Activated CD8-positive, alpha-beta memory T cell treated with anti-CD3 and anti-CD28 coated beads, Interleukin-2, amount 50 U/mL, for 1 hour (primary cell): ENCODE data around the gene TMEM87B.
"Not testable (repeated sequence)": the region's sequence is repeated elsewhere in the genome, so short reads cannot be mapped to it uniquely, and the experiment has no call there.

Experiments used
- DNase-seq: peaks from one replicate; pipeline ENCODE4 v3.0.0-alpha.2; 2020; ENCODE audit errors: extremely low read depth

The TMEM87B gene

GRCh38 chr2:112065966-112066365, 10.9 kb downstream of the TMEM87B start:
- DNase-seq, result no peak

GRCh38 chr2:112069794-112070193, 14.7 kb downstream of the TMEM87B start:
- not testable (repeated sequence) for DNase-seq

GRCh38 chr2:112073875-112074274, 18.8 kb downstream of the TMEM87B start:
- DNase-seq, result no peak

- no peak for DNase-seq
Measured at GRCh38 chr2:112074506-112074905, 19.4 kb downstream of the TMEM87B start.

DNA sequence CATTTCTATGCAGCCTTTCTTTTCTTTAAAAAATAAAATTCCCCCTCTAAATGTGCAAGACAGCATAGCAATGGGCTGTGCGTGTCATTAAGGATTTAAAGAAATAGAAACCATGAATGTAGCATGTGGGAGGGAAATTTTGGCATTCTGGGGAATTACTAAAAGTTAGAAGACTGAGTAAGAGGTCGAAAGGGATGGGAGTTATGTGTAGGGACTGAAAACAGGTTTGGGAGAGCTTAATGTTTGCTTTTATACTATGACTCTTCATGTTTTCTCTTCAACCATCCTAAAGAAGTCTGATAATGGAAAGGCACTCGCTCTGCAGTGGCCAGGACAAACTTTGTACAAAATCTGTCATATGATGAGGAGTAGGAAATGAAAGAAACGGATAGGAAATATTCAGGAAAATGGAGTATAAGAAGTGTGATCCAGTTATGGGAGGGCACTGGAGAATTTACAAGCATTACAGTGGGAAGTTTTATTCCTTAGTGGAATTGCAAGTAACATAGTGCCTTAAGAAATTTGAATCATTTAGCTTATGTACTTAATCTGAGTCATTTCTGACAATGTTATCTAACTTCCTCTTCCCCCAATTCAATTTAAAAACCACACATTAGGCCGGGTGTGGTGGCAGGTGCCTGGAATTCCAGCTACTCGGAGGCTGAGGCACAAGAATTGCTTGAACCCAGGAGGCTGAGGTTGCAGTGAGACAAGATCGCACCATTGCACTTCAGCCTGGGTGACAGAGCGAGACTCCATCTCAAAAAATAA, 20.6 kb downstream of the TMEM87B start:
- no peak for DNase-seq

GRCh38 chr2:112077814-112078213, 22.7 kb downstream of the TMEM87B start:
- DNase-seq, result no peak

- DNase-seq, result no peak
Measured at GRCh38 chr2:112081262-112081661, 26.2 kb downstream of the TMEM87B start.

- DNase-seq, result no peak
Measured at GRCh38 chr2:112084689-112085374, 29.8 kb downstream of the TMEM87B start.

- DNase-seq, result no peak
Measured at GRCh38 chr2:112085375-112085730, 30.3 kb downstream of the TMEM87B start.

DNA sequence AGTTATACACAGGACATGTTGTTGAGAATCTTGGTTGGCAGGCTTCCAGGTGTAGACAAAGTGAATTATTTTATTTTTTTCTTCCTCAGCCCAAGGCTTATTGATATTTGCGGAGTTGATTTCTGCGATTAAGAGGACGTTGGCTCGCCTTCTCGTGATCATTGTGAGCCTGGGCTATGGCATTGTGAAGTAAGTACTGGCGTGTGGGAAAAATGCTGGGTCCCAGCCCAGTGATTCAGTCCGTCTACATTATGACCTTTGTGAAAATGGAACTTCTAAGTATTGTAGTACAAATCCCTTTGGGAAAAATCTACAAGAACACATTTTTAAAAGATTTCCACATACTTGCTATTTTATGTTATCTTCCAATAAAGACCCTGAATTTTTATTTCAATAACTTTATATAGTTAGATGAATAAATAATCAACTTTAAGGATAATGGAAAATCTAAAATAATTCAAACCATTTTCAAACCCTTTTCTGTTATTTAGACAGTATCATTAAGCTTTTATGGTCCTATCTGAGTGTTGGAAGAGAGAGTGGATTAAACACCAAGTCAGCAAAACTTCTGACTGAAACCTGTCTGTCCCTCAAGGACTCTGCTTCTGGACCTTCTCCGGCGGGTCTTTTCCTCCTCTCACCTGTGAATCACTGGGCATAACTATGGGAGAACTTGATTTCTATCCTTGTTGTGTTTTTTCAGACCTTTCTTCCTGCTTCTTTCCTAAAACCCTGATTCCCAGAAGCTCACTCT, 31.0 kb downstream of the TMEM87B start:
- no peak for DNase-seq

DNA sequence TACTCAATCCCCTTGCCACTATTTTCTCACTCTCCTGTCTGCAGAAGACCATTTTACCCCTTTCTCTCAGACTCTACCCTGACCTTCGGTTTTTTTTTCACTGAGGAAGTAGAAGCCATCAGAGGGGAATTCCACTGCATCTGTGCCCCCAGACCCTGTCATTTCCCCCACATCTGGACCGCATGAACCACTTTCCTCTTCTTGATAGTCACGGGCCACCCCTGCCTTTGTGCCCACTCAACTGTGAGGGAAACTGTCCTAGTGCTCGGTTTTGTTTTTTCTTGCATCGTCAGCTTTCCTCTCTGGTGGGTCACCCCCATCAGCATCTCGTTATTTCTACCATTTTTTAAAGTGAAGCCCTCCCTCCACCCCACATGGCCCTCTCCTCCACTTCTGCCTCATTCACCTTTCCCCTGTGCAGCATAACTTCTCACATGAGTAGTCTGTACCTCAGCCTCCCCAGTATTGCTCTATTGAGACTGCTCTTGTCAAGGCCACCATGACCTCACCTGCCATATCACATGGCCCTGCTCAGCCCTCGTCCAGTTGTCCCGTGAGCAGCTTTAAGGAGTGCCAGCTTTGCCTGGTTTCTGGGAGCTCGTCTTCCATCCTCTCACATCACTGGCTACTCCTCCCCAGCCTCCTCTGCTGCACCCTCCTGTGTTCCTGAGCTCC, 32.4 kb downstream of the TMEM87B start:
- DNase-seq, result no peak

- DNase-seq, result no peak
Measured at GRCh38 chr2:112089375-112089774, 34.3 kb downstream of the TMEM87B start.

GRCh38 chr2:112092286-112093041, 37.4 kb downstream of the TMEM87B start:
- no peak for DNase-seq

DNA sequence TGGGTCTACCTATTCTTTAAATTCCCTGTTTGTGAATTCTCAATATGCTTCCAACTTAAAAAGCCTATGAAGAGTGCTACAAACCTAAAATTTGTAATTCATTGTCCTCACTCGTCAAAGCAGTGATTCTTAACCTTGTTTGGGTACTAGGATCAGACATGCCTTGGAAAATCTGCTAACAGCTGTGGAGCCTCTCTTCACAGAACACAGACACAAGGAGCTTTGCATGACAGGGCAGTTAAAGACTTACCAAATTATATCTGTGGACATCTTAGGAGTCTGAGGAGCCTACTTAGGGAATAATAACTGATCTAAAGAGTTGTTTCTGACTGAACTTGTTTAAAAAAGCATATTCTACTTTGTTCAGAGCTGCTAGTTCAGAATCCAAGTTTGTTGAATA, 38.1 kb downstream of the TMEM87B start:
- no peak for DNase-seq

DNA sequence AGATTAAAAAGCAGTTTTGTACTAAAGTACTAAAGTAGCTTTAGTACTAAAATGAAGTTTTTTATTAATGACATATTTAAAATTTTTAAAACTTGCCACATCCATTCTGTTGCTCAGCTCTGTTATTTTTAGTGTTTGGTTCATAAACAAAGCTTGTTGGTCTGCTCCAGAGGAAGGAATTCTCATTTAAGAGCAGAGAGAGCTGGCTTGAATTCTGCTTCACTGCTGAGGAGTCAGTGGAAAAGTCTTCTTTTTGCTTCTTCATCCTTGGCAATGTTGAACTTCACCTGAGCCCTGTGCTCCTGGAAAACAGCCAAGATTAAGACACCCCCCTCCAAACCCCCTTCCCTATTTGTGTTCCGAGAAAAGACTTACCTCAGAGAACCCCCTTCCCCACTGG, 40.6 kb downstream of the TMEM87B start:
- no peak for DNase-seq

DNA sequence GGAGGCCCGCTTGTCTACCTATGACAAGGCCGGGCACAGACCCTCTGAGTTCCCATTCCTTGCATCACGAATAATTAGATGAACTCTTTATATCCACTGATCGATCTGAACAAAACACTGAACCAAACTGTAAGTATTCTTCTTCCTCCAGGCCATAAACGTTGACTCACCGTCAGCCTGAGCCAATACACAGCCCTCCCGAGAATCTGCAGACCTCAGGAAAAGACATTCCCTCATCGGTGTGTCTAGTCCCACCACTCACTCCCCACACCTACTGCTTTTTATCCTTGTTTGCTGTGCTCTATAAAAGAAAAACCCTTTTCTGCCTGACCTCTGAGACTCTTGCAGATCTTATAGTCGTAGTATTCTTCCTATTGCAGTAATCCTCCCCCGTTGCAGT, 41.0 kb downstream of the TMEM87B start:
- DNase-seq, result no peak

DNA sequence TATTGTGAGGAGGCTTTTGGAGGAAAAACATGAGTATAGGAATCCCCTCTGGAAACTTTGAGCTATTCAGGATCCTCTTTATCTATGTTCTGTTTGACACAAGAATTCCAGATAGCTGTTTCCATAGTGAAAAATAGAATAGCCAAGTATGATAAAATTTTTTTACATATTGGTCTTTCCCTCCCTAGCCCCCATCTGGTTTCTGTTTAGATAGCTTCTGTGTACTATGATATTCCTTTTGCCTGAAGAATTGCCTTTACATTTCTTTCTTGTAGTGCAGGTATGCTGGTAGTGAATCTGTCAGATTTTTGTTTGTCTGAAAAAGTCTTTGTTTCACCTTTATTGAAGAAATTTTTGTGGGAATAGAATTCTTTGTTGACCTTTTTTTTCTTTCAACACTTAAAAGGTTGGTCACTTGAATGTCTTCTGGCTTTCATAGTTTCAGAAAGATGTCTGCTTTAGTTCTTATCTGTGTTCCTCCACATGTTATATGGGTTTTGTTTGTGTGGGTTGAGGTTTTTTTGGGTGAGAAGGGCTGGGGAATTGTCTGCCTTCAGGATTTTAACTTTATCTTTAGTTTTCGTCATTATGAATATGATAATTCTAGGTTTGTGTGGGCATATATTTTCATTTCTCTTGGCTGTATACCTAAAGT, 53.2 kb downstream of the TMEM87B start:
- DNase-seq, result no peak

- no peak for DNase-seq
Measured at GRCh38 chr2:112109278-112109677, 54.2 kb downstream of the TMEM87B start.

GRCh38 chr2:112110966-112111365, 55.9 kb downstream of the TMEM87B start:
- no peak for DNase-seq

- not testable (repeated sequence) for DNase-seq
Measured at GRCh38 chr2:112113354-112113753, 58.3 kb downstream of the TMEM87B start.

DNA sequence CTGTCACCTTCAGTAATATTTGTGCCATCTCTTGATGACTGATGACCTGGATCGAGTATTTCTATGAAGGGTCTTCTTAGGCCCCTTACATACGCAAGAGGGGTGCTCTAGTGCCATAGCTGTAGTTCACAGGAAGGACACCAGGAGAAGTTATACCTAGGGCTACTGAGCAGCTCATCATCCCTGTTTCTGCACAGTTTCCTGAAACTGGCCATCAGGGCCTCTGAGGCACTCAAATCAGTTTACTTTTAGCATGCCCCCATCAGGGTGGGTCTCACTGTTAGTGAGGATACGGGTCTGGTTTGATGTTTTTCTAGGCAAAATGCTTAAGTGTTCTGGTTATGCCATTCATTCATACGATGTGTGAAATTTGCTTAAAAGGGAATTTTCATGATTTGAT, 63.1 kb downstream of the TMEM87B start:
- no peak for DNase-seq
